GM23338 (cell line): ENCODE results near the gene PSMD4. TPM values are rescaled to one million over a fixed set of nuclear protein-coding genes. Genes with fewer than 3 reads are reported as not detected.

ENCODE experiments used
- ATAC-seq: fragments of 200-7000 bp; cut with Tn5 transposase; 3 replicates; pipeline ENCODE4 v1.9.1; 2020
- DNase-seq: peaks from one replicate; pipeline ENCODE4 v3.0.0-alpha.2; 2015; ENCODE audit warnings: low spot score
- H2AFZ ChIP-seq: fragments of 200-600 bp; sonication (generic); 2 replicates; pipeline ENCODE4 v1.8.0; 2016; ENCODE audit warnings: antibody characterized with exemption, mild to moderate bottlenecking, moderate library complexity
- H3F3A ChIP-seq: fragments of 200-600 bp; sonication (generic); replicated peaks from 2 replicates; pipeline ENCODE4 v1.8.0; 2017; ENCODE audit warnings: antibody characterized with exemption, mixed run types, low read depth
- H3K27ac ChIP-seq: fragments of 200-600 bp; sonication (generic); 2 replicates; pipeline ENCODE4 v1.6.1; 2016; ENCODE audit warnings: low read depth
- H3K27me3 ChIP-seq: fragments of 200-600 bp; sonication (generic); 2 replicates; pipeline ENCODE4 v1.8.0; 2016; ENCODE audit warnings: mild to moderate bottlenecking, mixed run types, moderate library complexity; ENCODE audit not compliant: insufficient read depth
- H3K36me3 ChIP-seq: fragments of 200-600 bp; sonication (generic); 2 replicates; pipeline ENCODE4 v1.8.0; 2016; ENCODE audit warnings: mild to moderate bottlenecking; ENCODE audit not compliant: insufficient read depth
- H3K4me1 ChIP-seq: fragments of 200-600 bp; sonication (generic); 2 replicates; pipeline ENCODE4 v1.8.0; 2016; ENCODE audit warnings: mild to moderate bottlenecking, moderate library complexity; ENCODE audit not compliant: insufficient read depth
- H3K4me2 ChIP-seq: fragments of 200-600 bp; sonication (generic); 2 replicates; pipeline ENCODE4 v1.7.1; 2017; ENCODE audit warnings: mixed run types
- H3K4me3 ChIP-seq: fragments of 200-600 bp; sonication (generic); 2 replicates; pipeline ENCODE4 v1.6.1; 2016; ENCODE audit warnings: mixed run types
- H3K79me2 ChIP-seq: fragments of 200-600 bp; sonication (generic); replicated peaks from 2 replicates; pipeline ENCODE4 v1.8.0; 2017; ENCODE audit warnings: mild to moderate bottlenecking; ENCODE audit not compliant: insufficient read depth
- H3K9me2 ChIP-seq: fragments of 200-600 bp; sonication (generic); 2 replicates; pipeline ENCODE4 v1.8.0; 2017; ENCODE audit not compliant: insufficient read depth
- H4K20me1 ChIP-seq: fragments of 200-600 bp; sonication (generic); replicated peaks from 2 replicates; pipeline ENCODE4 v1.8.0; 2017; ENCODE audit warnings: mild to moderate bottlenecking; ENCODE audit not compliant: insufficient read depth
- H3K27ac Mint-ChIP-seq: 2 replicates; pipeline ENCODE4 v1.8.0; 2020; ENCODE audit warnings: inconsistent platforms, mild to moderate bottlenecking, moderate library complexity, mixed read lengths
- H3K27me3 Mint-ChIP-seq: 3 replicates; pipeline ENCODE4 v1.8.0; 2022; ENCODE audit warnings: low read depth, mild to moderate bottlenecking, moderate library complexity, mixed read lengths, inconsistent platforms; ENCODE audit not compliant: insufficient read depth, poor library complexity
- H3K36me3 Mint-ChIP-seq: 3 replicates; pipeline ENCODE4 v1.8.0; 2021; ENCODE audit warnings: low read depth, mild to moderate bottlenecking, inconsistent platforms, moderate library complexity, mixed read lengths
- H3K4me1 Mint-ChIP-seq: 3 replicates; pipeline ENCODE4 v1.8.0; 2020; ENCODE audit warnings: mild to moderate bottlenecking, inconsistent platforms, mixed read lengths
- H3K4me3 Mint-ChIP-seq: 3 replicates; pipeline ENCODE4 v1.8.0; 2021; ENCODE audit warnings: moderate library complexity, mild to moderate bottlenecking, inconsistent platforms, mixed read lengths
- H3K9me3 Mint-ChIP-seq: 3 replicates; pipeline ENCODE4 v1.8.0; 2020; ENCODE audit warnings: moderate library complexity, mild to moderate bottlenecking, inconsistent platforms, mixed read lengths
- CREB1 ChIP-seq: fragments of 250-450 bp; sonication (Bioruptor Pico); IDR thresholded peaks from 2 replicates; pipeline ENCODE4 v1.5.0; 2020; ENCODE audit warnings: low read depth, mild to moderate bottlenecking, moderate library complexity
- CTCF ChIP-seq, 2 experiments: fragments of 200-600 bp in 1 of 2; sonication (generic) in 1 of 2; conservative IDR thresholded peaks; 2 replicates each; pipeline versions ENCODE4 v1.5.1 to v1.6.1; 2016 to 2017; ENCODE audit warnings: antibody characterized with exemption in 2 of 2, low read depth in 2 of 2, mild to moderate bottlenecking in 2 of 2, moderate library complexity in 1 of 2
- ETS1 ChIP-seq: IDR thresholded peaks from 2 replicates; pipeline ENCODE4 v1.6.1; 2016; ENCODE audit warnings: antibody characterized with exemption
- EZH2 ChIP-seq: fragments of 200-600 bp; sonication (generic); IDR thresholded peaks from one replicate; pipeline ENCODE4 v1.8.0; 2017; ENCODE audit warnings: antibody characterized with exemption, mild to moderate bottlenecking, low read depth; ENCODE audit not compliant: unreplicated experiment
- EZH2phosphoT487 ChIP-seq: fragments of 200-600 bp; sonication (generic); IDR thresholded peaks from one replicate; pipeline ENCODE4 v1.8.1; 2018; ENCODE audit warnings: antibody characterized with exemption; ENCODE audit not compliant: unreplicated experiment
- JUNB ChIP-seq: IDR thresholded peaks from one replicate; pipeline ENCODE4 v1.6.1; 2016; ENCODE audit warnings: antibody characterized with exemption; ENCODE audit not compliant: unreplicated experiment
- NANOG ChIP-seq: IDR thresholded peaks from 2 replicates; pipeline ENCODE4 v1.6.1; 2016; ENCODE audit warnings: antibody characterized with exemption, borderline replicate concordance
- POLR2AphosphoS5 ChIP-seq: IDR thresholded peaks from 2 replicates; pipeline ENCODE4 v1.6.1; 2016; ENCODE audit warnings: antibody characterized with exemption, low read depth
- REST ChIP-seq: IDR thresholded peaks from one replicate; pipeline ENCODE4 v1.6.1; 2018; ENCODE audit warnings: antibody characterized with exemption; ENCODE audit not compliant: unreplicated experiment
- STAT1 ChIP-seq: IDR thresholded peaks from one replicate; pipeline ENCODE4 v1.6.1; 2016; ENCODE audit warnings: antibody characterized with exemption; ENCODE audit not compliant: unreplicated experiment
- ZNF114 ChIP-seq: fragments of 250-450 bp; sonication (Bioruptor Pico); IDR thresholded peaks from 2 replicates; pipeline ENCODE4 v1.5.0; 2020; ENCODE audit warnings: mild to moderate bottlenecking, moderate library complexity
- ZNF331 ChIP-seq: fragments of 250-450 bp; sonication (Bioruptor Pico); IDR thresholded peaks from 2 replicates; pipeline ENCODE4 v1.5.0; 2020; ENCODE audit warnings: low read depth, mild to moderate bottlenecking, moderate library complexity
- ZNF462 ChIP-seq: fragments of 250-450 bp; sonication (Bioruptor Pico); IDR thresholded peaks from 2 replicates; pipeline ENCODE4 v1.5.0; 2020; ENCODE audit warnings: mild to moderate bottlenecking, moderate library complexity
- polyA plus RNA-seq: library from polyadenylated mRNA; unstranded; fragments of >200 nt; fragmentation: Nextera tagmentation; extraction: Ambion mirVana; gene quantifications from 2 replicates; pipeline ENCODE4 v1.2.1, GENCODE V29; 2016
- total RNA-seq: library from RNA; depleted of rRNA; stranded (reverse); fragments of >200 nt; shearing (Covaris generic); gene quantifications from 2 replicates; pipeline ENCODE4 v1.2.3, GENCODE V29; 2014

Gene PSMD4
- total and polyA plus RNA-seq, 2 experiments from 2014 or later: 171 to 235 TPM

- no peak overlapping the region for H3K4me2 ChIP-seq
- no peak overlapping the region for H2AFZ ChIP-seq
- Mint-ChIP-seq H3K9me3 (no peaks in the 10 kb centered on the region), H3K4me1 (peaks cover 2% of the 10 kb centered on the region; the same call in 1 of the 3 replicates), H3K4me3 (no peak overlapping the region), H3K27me3 (peaks cover 3% of the 10 kb centered on the region), H3K27ac (no peak overlapping the region), H3K36me3 (peaks cover 73% of the 10 kb centered on the region)
- ATAC-seq (no peak), DNase-seq (no peak)
- H3K4me3 ChIP-seq: no peak overlapping the region
- peaks cover 9% of the 10 kb centered on the region for H4K20me1 ChIP-seq
- 0 out of 2 replicates have a peak overlapping the region, but pooled peaks have one; percentile 55 for H3K27ac ChIP-seq
- H3K36me3 ChIP-seq: peaks cover 39% of the 10 kb centered on the region
- H3K9me2 ChIP-seq: no peaks in the 10 kb centered on the region
- no peaks in the 10 kb centered on the region for H3K27me3 ChIP-seq
- H3F3A ChIP-seq: peaks cover 11% of the 10 kb centered on the region
- H3K79me2 ChIP-seq: peaks cover 16% of the 10 kb centered on the region
- H3K4me1 ChIP-seq: no peaks in the 10 kb centered on the region
- TF ChIP-seq ZNF462 (CRISPR knock-in tag): no peak
- TF ChIP-seq CTCF (conservative IDR thresholded peaks at IDR 0.05; ENCODE audit: low read depth in 2 of 2): no peak
- no peak for TF ChIP-seq NANOG
- no peak for TF ChIP-seq EZH2
- TF ChIP-seq JUNB: no peak
- TF ChIP-seq ZNF114 (CRISPR knock-in tag): no peak
- no peak for TF ChIP-seq ZNF331 (CRISPR knock-in tag)
- TF ChIP-seq ETS1: no peak
- no peak for TF ChIP-seq REST
- no peak for TF ChIP-seq POLR2AphosphoS5
- no peak for TF ChIP-seq STAT1
- no peak for TF ChIP-seq EZH2phosphoT487
- TF ChIP-seq CREB1 (CRISPR knock-in tag): no peak
Measured at GRCh38 chr1:151266315-151266714, 11.8 kb downstream of the PSMD4 start.
